GM19397 (cell line): ENCODE data around the gene GPC1.

Experiments
- ATAC-seq: cut with Tn5 transposase; IDR thresholded peaks from one replicate; pipeline ENCODE4 v1.9.1; 2021; ENCODE audit warnings: mild to moderate bottlenecking, moderate library complexity; ENCODE audit not compliant: unreplicated experiment

The GPC1 gene

GRCh38 chr2:240441326-240441992 is 6.0 kb downstream of the GPC1 start:
- no peak for ATAC-seq

DNA sequence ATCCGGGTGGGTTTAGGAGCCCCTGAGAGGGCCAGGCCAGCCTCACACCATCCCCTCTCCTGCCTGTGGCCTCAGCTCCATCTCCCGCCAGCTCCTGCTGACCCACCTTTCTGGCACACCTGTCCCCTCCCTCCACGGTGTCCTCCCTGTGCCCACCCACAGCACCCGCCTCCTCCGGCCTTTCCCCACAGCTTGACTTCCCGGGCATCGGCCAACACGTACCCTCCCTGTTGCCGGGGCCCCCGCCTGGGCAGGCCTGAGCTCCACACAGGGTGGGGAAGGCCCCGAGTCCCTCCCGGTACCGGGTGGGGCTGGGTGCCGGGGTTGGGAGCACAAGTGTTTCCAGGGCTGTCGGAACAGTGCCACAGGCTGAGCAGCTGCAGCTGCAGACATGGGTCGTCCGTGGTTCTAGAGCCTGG is 6.5 kb downstream of the GPC1 start:
- ATAC-seq, result no peak

DNA sequence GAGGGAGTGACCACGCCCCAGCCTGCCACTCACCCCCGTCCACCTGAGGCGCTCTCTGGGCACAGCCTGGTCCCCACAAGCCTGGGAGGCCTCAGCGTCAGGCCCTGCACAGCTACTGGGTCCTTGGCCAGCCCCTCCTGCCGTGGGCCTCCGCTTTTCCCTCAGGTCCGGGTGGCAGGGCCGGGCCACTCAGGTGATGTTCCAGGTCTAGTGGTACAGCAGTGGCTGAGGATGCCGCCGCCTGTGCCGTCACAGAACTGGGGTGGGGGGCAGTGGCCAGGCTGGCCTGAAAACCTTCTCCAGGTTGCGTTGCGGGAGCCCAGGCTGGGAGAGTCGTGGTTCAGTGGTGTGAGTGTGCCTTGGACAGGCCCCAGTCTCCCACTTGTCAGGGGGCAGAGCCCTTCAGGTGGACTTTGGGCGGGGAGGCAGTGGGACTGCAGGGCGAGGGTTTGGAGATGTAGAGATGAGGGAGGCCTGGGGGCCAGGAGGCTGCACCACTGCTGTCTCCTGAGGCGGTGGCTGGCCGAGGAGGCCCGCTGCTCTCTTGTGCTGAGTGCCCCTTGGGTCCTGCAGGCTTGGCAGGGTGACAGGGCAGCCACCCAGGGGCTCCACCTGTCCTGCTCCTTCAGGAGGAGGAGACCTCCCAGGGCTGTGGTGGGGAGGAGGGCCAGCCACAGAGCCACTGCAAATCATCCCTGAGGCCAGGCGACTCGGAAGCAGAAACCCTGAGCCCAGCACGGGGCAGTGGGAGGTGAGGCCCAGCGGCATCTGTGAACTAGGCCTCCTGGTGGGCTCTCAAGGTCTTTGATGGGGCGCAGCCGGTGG is 7.6 kb downstream of the GPC1 start:
- no peak for ATAC-seq

DNA sequence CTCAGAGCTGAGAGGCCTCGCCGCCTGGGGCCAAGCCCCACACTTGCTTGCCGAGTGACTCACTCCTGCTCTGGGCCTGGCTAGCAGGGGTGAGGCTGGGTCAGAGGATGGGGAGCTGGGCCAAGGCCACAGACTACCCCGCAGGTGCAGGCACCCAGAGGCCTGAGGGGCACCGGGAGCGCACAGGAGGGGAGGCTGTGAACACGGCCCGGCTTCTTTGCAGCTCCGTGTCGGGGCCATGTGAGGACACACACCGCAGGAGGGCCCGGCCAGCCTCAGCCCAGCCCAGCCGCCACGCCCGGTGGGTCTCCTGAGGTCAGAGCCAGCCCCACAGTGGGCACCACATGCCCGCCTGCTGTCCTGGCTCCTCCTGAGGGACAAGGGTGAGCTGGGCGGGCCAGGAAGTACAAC is 8.4 kb downstream of the GPC1 start:
- no peak for ATAC-seq

- no peak for ATAC-seq
Measured at GRCh38 chr2:240444464-240444863, 9.0 kb downstream of the GPC1 start.

DNA sequence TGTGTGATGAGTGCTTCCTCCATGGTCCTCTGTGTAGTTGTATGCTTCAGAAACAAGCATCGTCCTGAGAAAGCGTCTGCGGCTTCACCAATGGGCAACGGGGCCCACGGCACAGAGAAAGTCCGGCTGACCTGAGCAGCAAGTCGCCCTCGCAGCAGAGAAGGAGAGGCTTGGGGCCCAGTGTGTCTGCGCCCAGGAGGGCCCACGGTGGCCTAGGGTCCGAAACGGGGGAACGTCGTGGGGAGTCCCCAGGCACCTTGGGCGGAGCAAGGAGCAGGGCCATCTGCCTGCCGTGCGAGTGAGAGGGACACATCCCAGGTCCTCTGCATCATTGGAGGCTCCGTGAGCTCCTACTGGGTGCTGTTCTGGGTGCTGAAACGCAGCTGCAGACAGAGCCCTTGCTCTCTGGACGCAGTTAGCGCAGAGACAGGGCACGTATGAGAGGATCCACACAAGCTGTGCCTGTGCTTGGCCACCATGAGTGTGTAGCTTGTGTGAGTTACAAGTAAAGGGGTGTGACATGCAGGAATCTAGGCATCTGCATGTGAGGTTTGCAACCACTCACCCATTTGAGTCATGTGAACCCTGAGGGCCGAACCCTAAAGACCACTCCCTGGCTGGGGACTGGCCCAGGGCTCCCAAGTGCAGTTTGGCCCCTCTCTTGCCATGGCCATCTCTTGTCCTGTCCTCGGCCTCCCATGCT is 10.6 kb downstream of the GPC1 start:
- ATAC-seq, result no peak

DNA sequence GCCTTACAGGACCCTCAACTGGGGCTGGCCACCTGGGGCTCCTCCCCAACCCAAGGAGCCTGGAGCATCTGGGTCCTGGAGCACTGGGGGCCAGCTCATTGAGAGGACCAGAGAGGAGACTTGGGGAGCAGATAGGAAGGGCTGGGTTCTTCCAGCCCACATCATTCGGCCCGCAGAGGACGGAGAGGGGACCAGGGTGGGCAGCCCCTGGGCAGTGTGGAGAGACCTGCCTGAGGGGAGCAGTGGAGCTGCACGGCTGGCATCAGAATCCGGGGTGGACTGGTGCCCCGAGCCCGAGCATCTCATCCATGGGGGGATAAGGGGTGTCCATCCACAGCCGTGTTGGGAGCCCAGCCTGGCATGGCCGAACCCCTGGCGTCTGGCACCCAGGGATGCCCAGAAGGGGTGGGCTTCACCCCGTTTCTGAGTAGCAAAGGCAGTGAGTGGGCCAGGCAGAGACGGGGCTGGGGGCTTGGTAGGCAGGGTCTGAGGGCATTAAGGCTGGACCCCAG is 11.3 kb downstream of the GPC1 start:
- ATAC-seq, result no peak

- ATAC-seq, result no peak
Measured at GRCh38 chr2:240447331-240447730, 11.9 kb downstream of the GPC1 start.

- ATAC-seq, result no peak
Measured at GRCh38 chr2:240447934-240448333, 12.5 kb downstream of the GPC1 start.

DNA sequence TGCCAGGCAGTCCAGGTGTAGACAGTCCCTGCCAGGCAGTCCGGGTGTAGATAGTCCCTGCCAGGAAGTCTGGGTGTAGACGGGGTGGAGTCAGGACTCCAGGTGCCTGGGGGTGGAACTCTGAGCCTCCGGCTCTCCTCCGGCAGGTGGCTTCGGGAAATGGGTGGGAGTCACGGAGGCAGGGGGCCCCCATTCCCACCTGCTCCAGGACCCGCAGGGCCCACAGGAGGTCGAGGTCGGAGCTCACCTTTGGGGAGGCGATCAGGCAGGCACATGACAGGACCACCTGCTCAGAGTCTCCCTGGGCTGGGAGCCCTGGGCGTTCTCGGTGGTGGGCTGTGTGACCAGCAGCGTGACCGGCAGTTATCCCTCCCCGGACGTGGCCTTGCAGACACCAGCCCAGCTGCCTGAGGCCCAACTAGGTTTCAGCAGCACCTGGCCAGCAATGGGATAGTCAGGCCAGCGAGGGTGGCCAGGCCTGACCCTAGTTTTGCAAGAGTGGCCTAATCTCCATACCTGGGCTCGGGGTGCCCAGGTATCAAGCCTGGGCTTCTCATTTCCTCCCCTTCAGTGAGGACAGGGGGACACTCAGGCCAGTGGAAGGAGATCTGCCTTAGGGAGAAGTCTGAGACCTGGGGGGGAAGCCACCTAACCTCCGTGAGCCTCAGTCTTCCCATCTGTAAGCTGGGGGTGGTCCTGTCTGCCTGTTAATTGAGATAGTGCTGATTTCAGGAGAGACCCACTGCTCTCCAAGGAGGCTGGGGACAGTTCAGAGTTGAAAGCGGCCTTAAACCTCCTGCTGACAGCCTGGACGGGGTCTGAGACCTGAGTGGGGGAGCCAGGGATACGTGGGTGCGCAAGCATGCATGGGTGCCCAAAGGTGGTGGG is 13.2 kb downstream of the GPC1 start:
- no peak for ATAC-seq

DNA sequence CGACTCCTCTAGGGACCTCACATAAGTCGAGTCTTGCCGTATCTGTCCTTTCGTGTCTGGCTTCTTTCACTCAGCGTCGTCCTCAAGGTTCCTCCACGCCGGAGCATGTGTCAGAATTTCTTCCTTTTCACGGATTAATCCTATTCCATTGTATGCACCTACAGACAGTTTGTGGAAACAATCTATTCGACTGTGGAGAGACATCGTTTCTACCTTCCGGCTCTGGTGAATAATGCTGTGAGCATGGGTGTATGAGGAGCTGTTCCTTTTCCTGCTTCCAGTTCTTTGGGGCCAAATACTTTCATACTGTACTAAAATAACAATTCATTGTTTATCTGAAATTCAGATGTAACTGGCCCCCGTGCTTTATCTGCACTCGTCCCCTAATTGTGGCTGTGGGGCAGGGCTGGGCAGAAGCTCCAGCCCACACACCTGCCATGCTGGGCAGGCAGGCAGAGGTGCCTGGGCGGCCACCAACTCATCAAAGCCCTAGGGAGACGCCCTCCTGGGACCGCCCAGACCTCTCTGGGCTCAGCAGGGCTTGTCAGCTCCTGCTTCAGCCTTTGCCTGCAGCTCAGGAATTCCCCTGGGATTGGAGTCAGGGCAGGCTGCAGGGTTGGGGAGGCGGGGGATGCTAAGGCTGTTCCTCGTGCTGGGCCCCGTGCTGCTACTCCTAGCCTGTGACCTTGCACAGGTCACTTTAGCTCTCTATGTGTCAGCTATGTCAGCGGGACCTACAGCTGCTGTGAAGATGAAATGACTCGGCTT is 14.5 kb downstream of the GPC1 start:
- ATAC-seq, result no peak

DNA sequence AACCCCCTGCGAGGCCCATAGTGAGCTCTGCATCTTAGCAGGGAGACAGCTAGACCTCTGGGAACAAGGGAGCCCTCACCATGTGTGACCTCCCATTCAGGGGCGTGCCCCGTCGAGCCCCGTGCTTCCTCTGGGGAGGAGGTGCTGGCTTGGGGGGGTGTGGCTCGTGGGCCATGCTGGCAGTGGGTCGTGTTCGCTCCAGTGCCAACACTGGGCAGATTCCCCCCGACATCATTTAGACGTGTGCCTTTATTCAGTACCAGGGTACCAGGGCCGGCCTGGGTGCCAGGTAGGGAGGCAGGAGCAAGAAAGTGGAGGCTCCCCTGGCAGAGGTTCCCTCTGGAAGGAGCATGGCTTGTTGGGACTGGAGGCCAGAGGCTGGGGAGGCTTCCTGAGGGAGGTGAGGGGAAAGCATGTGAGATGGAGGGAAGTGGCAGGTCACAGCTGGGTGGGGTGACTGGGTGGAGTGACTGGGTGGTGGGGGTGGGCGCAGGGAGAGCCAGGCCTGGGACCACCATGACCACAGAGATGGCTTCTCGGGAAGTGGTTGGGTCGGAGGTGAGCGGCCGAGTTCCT is 15.2 kb downstream of the GPC1 start:
- ATAC-seq, result no peak

- ATAC-seq, result no peak
Measured at GRCh38 chr2:240451108-240451611, 15.7 kb downstream of the GPC1 start.

GRCh38 chr2:240451791-240452461 is 16.5 kb downstream of the GPC1 start:
- no peak for ATAC-seq

DNA sequence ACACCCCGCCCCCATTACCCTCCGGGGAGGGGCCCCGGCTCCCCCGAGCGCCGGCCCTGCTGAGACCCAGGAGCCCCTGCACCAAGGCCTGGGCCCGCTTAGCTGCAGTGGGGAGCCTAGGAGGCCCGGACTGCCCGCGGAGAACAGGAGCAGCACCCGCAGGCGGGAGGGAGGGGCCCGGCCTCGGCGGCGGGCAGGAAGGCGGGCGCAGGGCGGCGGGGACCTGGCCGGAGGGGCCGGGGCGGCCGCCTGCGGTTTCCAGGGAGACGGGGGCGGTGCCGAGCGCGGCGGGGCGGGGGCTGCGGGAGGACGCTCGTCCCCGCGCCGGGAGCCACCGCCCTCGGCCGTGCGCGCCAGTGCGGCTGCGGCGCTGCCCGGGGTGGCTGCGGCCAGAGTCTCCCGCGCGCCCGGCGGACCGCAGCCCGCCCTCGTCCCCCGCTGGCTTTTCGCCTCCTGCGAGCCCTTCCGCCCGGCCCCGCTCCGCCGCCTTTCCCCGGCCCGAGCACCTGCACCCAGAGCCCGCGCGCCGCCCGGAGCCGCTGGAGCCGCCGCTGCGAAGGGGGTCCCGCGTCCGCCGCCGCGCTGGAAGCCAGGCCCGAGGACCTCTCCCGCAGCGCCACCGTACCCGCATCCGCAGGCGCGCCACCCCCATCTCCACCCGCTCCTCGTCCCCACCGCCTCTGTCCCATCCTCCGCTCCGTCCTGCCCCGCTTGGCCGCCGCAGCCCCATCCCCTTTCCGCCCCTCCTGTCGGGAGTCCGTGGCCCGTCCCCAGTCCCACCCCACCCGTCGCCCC is 17.2 kb downstream of the GPC1 start:
- ATAC-seq, result no peak

GRCh38 chr2:240453461-240454105 is 18.1 kb downstream of the GPC1 start:
- ATAC-seq, result no peak

DNA sequence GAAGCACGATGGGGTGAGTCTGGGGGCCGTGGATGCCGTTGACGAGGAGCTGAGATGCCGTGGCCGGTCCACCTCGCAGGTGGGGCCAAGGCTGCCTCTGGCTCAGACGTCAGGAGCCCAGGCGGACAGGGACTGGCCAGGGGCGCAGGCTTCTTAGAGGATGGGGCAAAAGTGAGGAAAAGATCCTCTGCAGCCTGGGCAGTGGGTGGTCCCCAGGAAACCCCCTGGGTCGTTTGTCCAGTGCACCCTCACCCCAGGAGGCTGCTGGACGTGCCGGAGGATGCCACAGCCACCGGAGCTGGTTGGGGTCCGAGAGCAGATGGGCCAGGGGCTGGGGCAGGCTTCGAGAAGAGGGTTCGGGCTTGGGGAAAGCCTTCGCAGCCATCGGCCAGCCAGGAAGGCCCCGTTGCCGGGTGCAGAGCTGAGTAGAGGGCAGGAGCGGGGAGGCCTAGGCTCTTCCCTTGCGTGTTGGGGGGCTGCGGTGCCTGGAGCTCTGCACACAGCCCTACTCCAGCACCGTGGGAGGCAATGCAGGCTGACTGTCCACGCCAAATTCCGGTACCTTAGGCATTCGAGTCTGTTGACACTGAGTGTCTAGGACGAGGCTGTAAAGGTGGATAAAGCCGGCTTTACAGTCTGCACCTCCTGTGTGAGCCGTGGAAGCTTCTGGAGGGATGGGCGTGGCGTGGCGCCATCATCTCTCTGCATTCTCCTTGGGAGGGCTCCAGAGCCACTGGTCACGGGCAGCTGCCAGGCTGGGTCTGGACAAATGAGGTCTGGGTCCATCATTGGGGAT is 18.8 kb downstream of the GPC1 start:
- ATAC-seq, result no peak
